ENCODE results near the gene ADAMTS2. TPM values are rescaled to one million over a fixed set of nuclear protein-coding genes. Genes with fewer than 3 reads are reported as not detected.

The ADAMTS2 gene
- polyA plus RNA-seq, 3 donors: 0.74 to 2.3 TPM; not detected in 1

DNA sequence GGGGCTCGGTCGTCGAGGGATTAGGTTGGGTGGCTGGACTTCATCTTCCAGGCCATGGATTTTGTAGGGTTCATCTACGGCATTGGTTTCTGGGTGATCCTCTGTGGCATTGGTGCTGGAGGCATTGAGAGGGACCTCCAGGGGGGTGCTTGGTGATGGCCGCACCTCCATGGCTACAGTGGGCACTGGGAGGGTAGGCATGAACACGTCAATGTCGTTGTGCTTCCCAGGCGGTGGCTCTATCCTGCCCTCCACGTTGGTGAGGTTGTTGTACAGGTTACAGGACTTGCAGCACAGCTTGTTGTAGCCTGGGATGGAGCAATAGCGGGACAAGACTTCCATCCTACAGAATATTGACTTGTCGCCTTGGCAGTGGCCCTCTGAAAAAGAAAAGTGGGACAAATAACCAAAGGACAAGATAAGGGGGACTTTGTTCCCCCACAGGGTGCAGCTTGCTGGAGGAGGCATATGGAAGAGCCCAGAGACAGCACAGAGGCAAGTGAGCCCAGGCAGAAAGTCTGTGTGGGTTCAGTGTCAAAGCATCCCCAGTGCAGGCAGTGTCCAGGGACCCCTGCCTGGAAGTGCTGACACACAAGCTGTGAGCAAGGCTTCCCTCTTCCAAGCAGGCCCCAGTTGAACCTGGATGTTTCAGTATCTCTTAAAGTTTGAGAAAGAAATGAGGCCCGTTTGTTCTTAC, 231.2 kb downstream of the ADAMTS2 start:
- Histone ChIP-seq H4K20me1 (ENCODE audit: insufficient read depth, low read length) (no peaks in the 10 kb centered on the region), H3K4me1 (ENCODE audit: control insufficient read depth in 1 of 2, insufficient read depth in 2 of 2, low read length in 2 of 2) (no peaks in the 10 kb centered on the region), H3K27ac (ENCODE audit: low read depth in 1 of 2, low read length in 2 of 2) (no peak overlapping the region), H3K4me3 (replicated peaks in 1 of 3; ENCODE audit: low read depth in 2 of 3, low read length in 3 of 3) (no peak overlapping the region), H3K27me3 (ENCODE audit: control insufficient read depth in 2 of 2, insufficient read depth in 2 of 2, low read length in 2 of 2) (no peaks in the 10 kb centered on the region), H3K9ac (ENCODE audit: insufficient read depth, low read length, poor library complexity, severe bottlenecking) (no peak overlapping the region), H2AFZ (ENCODE audit: insufficient read depth, low read depth, low read length, poor library complexity, severe bottlenecking) (no peak overlapping the region), H3K9me3 (replicated peaks in 1 of 2; ENCODE audit: control insufficient read depth in 1 of 2, insufficient read depth in 1 of 2, low read length in 2 of 2) (peaks cover 79 to 90% of the 10 kb centered on the region in 2 donors), H3K79me2 (ENCODE audit: insufficient read depth, low read length) (no peaks in the 10 kb centered on the region), H3K36me3 (replicated peaks in 1 of 2; ENCODE audit: control insufficient read depth in 1 of 2, insufficient read depth in 2 of 2, low read length in 2 of 2) (no peaks in the 10 kb centered on the region), H3K4me2 (replicated peaks; ENCODE audit: extremely low read depth, low read length, poor library complexity, severe bottlenecking) (no peak overlapping the region)
- DNase-seq: peak in 1 of 3 donors; percentile 0
- Mint-ChIP-seq H3K27ac (no peak overlapping the region), H3K4me3 (no peak overlapping the region), H3K4me1 (no peaks in the 10 kb centered on the region), H3K36me3 (no peaks in the 10 kb centered on the region), H3K9me3 (peaks cover 41 to 89% (median 77%) of the 10 kb centered on the region in 7 donors), H3K27me3 (ENCODE audit: low read depth in 3 of 3) (peaks cover 0 to 2% (median 2%) of the 10 kb centered on the region in 3 donors)
- WGBS (ENCODE audit: insufficient coverage): 95% methylated on average over 8 of the region's 12 CpGs
- intact Hi-C loops (cut with micrococcal nuclease): no loop called here
- no peak for TF ChIP-seq CTCF (IDR thresholded peaks at IDR 0.05)

- Histone ChIP-seq H3K36me3 (replicated peaks in 1 of 2; ENCODE audit: control insufficient read depth in 1 of 2, insufficient read depth in 2 of 2, low read length in 2 of 2) (no peaks in the 10 kb centered on the region), H3K4me1 (ENCODE audit: control insufficient read depth in 1 of 2, insufficient read depth in 2 of 2, low read length in 2 of 2) (no peaks in the 10 kb centered on the region), H3K27me3 (ENCODE audit: control insufficient read depth in 2 of 2, insufficient read depth in 2 of 2, low read length in 2 of 2) (no peaks in the 10 kb centered on the region), H2AFZ (ENCODE audit: insufficient read depth, low read depth, low read length, poor library complexity, severe bottlenecking) (no peak overlapping the region), H3K4me3 (replicated peaks in 1 of 3; ENCODE audit: low read depth in 2 of 3, low read length in 3 of 3) (no peak overlapping the region), H3K9me3 (replicated peaks in 1 of 2; ENCODE audit: control insufficient read depth in 1 of 2, insufficient read depth in 1 of 2, low read length in 2 of 2) (peaks cover 70 to 90% of the 10 kb centered on the region in 2 donors), H3K9ac (ENCODE audit: insufficient read depth, low read length, poor library complexity, severe bottlenecking) (no peak overlapping the region), H4K20me1 (ENCODE audit: insufficient read depth, low read length) (no peaks in the 10 kb centered on the region), H3K4me2 (replicated peaks; ENCODE audit: extremely low read depth, low read length, poor library complexity, severe bottlenecking) (no peak overlapping the region), H3K27ac (ENCODE audit: low read depth in 1 of 2, low read length in 2 of 2) (no peak overlapping the region), H3K79me2 (ENCODE audit: insufficient read depth, low read length) (no peaks in the 10 kb centered on the region)
- Mint-ChIP-seq H3K36me3 (no peaks in the 10 kb centered on the region), H3K4me1 (no peaks in the 10 kb centered on the region), H3K27me3 (ENCODE audit: low read depth in 3 of 3) (peaks cover 0 to 2% (median 2%) of the 10 kb centered on the region in 3 donors), H3K27ac (no peak overlapping the region), H3K9me3 (peaks cover 39 to 88% (median 74%) of the 10 kb centered on the region in 7 donors), H3K4me3 (no peak overlapping the region)
- DNase-seq: no peak
- 94% methylated on average over 9 of the region's 13 CpGs for WGBS (ENCODE audit: insufficient coverage)
- no peak for TF ChIP-seq CTCF (IDR thresholded peaks at IDR 0.05)
- intact Hi-C loops (cut with micrococcal nuclease): no loop called here
Observed at GRCh38 chr5:179113143-179113530, 232.1 kb downstream of the ADAMTS2 start.
